ENCODE results near the gene SIGLEC6. TPM values are rescaled to one million over a fixed set of nuclear protein-coding genes. Genes with fewer than 3 reads are reported as not detected.

The SIGLEC6 gene
- total RNA-seq, 1 donor = not detected

GRCh38 chr19:51567583-51567982 lies 36.1 kb upstream of the SIGLEC6 start:
- no peaks in the 10 kb centered on the region for H4K20me1 ChIP-seq (ENCODE audit: insufficient read depth, low read length)
- peaks cover 15% of the 10 kb centered on the region for H3K79me2 ChIP-seq (ENCODE audit: insufficient read depth, low read length)
- no peak overlapping the region for H3K4me2 ChIP-seq (ENCODE audit: insufficient read depth, low read length)
- H3K9me3 ChIP-seq (ENCODE audit: low read depth, low read length) = no peaks in the 10 kb centered on the region
- H3K27ac ChIP-seq (ENCODE audit: low read depth, low read length) = no peak overlapping the region
- H3K27me3 ChIP-seq (ENCODE audit: insufficient read depth, low read length) = peaks cover 6% of the 10 kb centered on the region
- TF ChIP-seq CTCF (IDR thresholded peaks at IDR 0.05; ENCODE audit: extremely low read depth, low read depth, low read length) = no peak
- no peak for DNase-seq (ENCODE audit: insufficient read length, low spot score, missing footprints)
- no peak overlapping the region for H2AFZ ChIP-seq (ENCODE audit: low read length)
- no peaks in the 10 kb centered on the region for H3K36me3 ChIP-seq (ENCODE audit: insufficient read depth, low read length)
- no peak overlapping the region for H3K4me3 ChIP-seq (ENCODE audit: insufficient read depth, low read length)
- peaks cover 9% of the 10 kb centered on the region for H3K4me1 ChIP-seq (ENCODE audit: insufficient read depth, low read length)

- Histone ChIP-seq H3K9me3 (ENCODE audit: low read depth, low read length) (no peaks in the 10 kb centered on the region), H2AFZ (ENCODE audit: low read length) (no peak overlapping the region), H3K27ac (ENCODE audit: low read depth, low read length) (no peak overlapping the region), H3K4me1 (ENCODE audit: insufficient read depth, low read length) (no peaks in the 10 kb centered on the region), H4K20me1 (ENCODE audit: insufficient read depth, low read length) (no peaks in the 10 kb centered on the region), H3K79me2 (ENCODE audit: insufficient read depth, low read length) (peaks cover 6% of the 10 kb centered on the region), H3K4me3 (ENCODE audit: insufficient read depth, low read length) (no peak overlapping the region), H3K4me2 (ENCODE audit: insufficient read depth, low read length) (no peak overlapping the region), H3K27me3 (ENCODE audit: insufficient read depth, low read length) (peaks cover 6% of the 10 kb centered on the region), H3K36me3 (ENCODE audit: insufficient read depth, low read length) (no peaks in the 10 kb centered on the region)
- no peak for TF ChIP-seq CTCF (IDR thresholded peaks at IDR 0.05; ENCODE audit: extremely low read depth, low read depth, low read length)
- no peak for DNase-seq (ENCODE audit: insufficient read length, low spot score, missing footprints)
These were observed 35.1 kb upstream of the SIGLEC6 start for GRCh38 chr19:51566489-51567100.

GRCh38 chr19:51565583-51565982 lies 34.1 kb upstream of the SIGLEC6 start:
- Histone ChIP-seq H3K4me3 (ENCODE audit: insufficient read depth, low read length) (no peak overlapping the region), H2AFZ (ENCODE audit: low read length) (no peak overlapping the region), H3K4me1 (ENCODE audit: insufficient read depth, low read length) (no peaks in the 10 kb centered on the region), H4K20me1 (ENCODE audit: insufficient read depth, low read length) (no peaks in the 10 kb centered on the region), H3K36me3 (ENCODE audit: insufficient read depth, low read length) (no peaks in the 10 kb centered on the region), H3K4me2 (ENCODE audit: insufficient read depth, low read length) (no peak overlapping the region), H3K9me3 (ENCODE audit: low read depth, low read length) (no peaks in the 10 kb centered on the region), H3K79me2 (ENCODE audit: insufficient read depth, low read length) (no peaks in the 10 kb centered on the region), H3K27me3 (ENCODE audit: insufficient read depth, low read length) (peaks cover 6% of the 10 kb centered on the region), H3K27ac (ENCODE audit: low read depth, low read length) (no peak overlapping the region)
- TF ChIP-seq CTCF (IDR thresholded peaks at IDR 0.05; ENCODE audit: extremely low read depth, low read depth, low read length) = no peak
- no peak for DNase-seq (ENCODE audit: insufficient read length, low spot score, missing footprints)

- Histone ChIP-seq H3K27ac (ENCODE audit: low read depth, low read length) (no peak overlapping the region), H4K20me1 (ENCODE audit: insufficient read depth, low read length) (no peaks in the 10 kb centered on the region), H3K79me2 (ENCODE audit: insufficient read depth, low read length) (no peaks in the 10 kb centered on the region), H3K9me3 (ENCODE audit: low read depth, low read length) (no peaks in the 10 kb centered on the region), H3K4me1 (ENCODE audit: insufficient read depth, low read length) (no peaks in the 10 kb centered on the region), H3K4me3 (ENCODE audit: insufficient read depth, low read length) (no peak overlapping the region), H3K36me3 (ENCODE audit: insufficient read depth, low read length) (no peaks in the 10 kb centered on the region), H2AFZ (ENCODE audit: low read length) (no peak overlapping the region), H3K27me3 (ENCODE audit: insufficient read depth, low read length) (peaks cover 6% of the 10 kb centered on the region), H3K4me2 (ENCODE audit: insufficient read depth, low read length) (no peak overlapping the region)
- TF ChIP-seq CTCF (IDR thresholded peaks at IDR 0.05; ENCODE audit: extremely low read depth, low read depth, low read length) = no peak
- no peak for DNase-seq (ENCODE audit: insufficient read length, low spot score, missing footprints)
These were observed 33.3 kb upstream of the SIGLEC6 start for GRCh38 chr19:51564791-51565190.
